ENCODE measurements around the gene C1QTNF3. TPM values are rescaled to one million over a fixed set of nuclear protein-coding genes. Genes with fewer than 3 reads are reported as not detected.
A peak's percentile ranks its signal among the peaks of the same experiment; 100 is the strongest.

C1QTNF3 gene
- total RNA-seq, 1 experiment from 2014 or later, result 2.5 TPM

- Histone ChIP-seq H3K27me3 (replicated peaks; ENCODE audit: control insufficient read depth, insufficient read depth, low read length) (no peaks in the 10 kb centered on the region), H3K36me3 (ENCODE audit: control insufficient read depth, insufficient read depth, low read length) (peaks cover 13% of the 10 kb centered on the region), H3K9me3 (no peaks in the 10 kb centered on the region), H3K4me1 (peaks cover 13% of the 10 kb centered on the region), H3K4me3 (ENCODE audit: low read depth, low read length) (no peak within 1 kb of the TSS)
- no TSS peak for BruUV-seq (replicated peaks)
- Mint-ChIP-seq H3K27me3 (ENCODE audit: insufficient read depth, unreplicated experiment) (no peaks in the 10 kb centered on the region), H3K4me1 (ENCODE audit: low read depth, unreplicated experiment) (no peaks in the 10 kb centered on the region), H3K36me3 (ENCODE audit: insufficient read depth, unreplicated experiment) (peaks cover 26% of the 10 kb centered on the region), H3K4me3 (ENCODE audit: unreplicated experiment) (no peak within 1 kb of the TSS), H3K9me3 (ENCODE audit: unreplicated experiment) (no peaks in the 10 kb centered on the region), H3K27ac (ENCODE audit: unreplicated experiment) (no peak within 1 kb of the TSS)
- CTCF ChIA-PET, result interaction anchor here (1.3 kb wide), 1 partner anchor 15 kb away, joined by 4 read pairs; no protein-coding TSS in a partner anchor
- TF ChIP-seq CTCF (IDR thresholded peaks at IDR 0.05; ENCODE audit: insufficient read depth in 1 of 2, low read depth in 1 of 2, low read length in 1 of 2, severe bottlenecking in 1 of 2, unreplicated experiment in 1 of 2), result no peak
- intact Hi-C loops (cut with micrococcal nuclease; ENCODE audit: unreplicated experiment), result no loop called here
- POLR2A ChIA-PET, result no interaction called here
- DNase-seq, result peak; percentile 51
Measured at GRCh38 chr5:33984671-33985124, 58.3 kb downstream of the C1QTNF3 start, which contains the start of gene SLC45A2. SLC45A2 (minus strand) TSS chr5:33984693; CDS start chr5:33984583, 110 bp downstream.

GRCh38 chr5:33984178-33984577, 58.8 kb downstream of the C1QTNF3 start:
- DNase-seq, result no peak
- POLR2A ChIA-PET, result no interaction called here
- H3K27me3 Mint-ChIP-seq (ENCODE audit: insufficient read depth, unreplicated experiment), result no peaks in the 10 kb centered on the region
- H3K36me3 Mint-ChIP-seq (ENCODE audit: insufficient read depth, unreplicated experiment), result peaks cover 21% of the 10 kb centered on the region
- H3K4me1 Mint-ChIP-seq (ENCODE audit: low read depth, unreplicated experiment), result no peaks in the 10 kb centered on the region
- CTCF ChIA-PET, result interaction anchor here (1.3 kb wide), 1 partner anchor 14 kb away, joined by 4 read pairs; no protein-coding TSS in a partner anchor
- no peak overlapping the region for H3K4me3 Mint-ChIP-seq (ENCODE audit: unreplicated experiment)
- H3K9me3 ChIP-seq, result no peaks in the 10 kb centered on the region
- intact Hi-C loops (cut with micrococcal nuclease; ENCODE audit: unreplicated experiment), result no loop called here
- TF ChIP-seq CTCF (IDR thresholded peaks at IDR 0.05; ENCODE audit: insufficient read depth in 1 of 2, low read depth in 1 of 2, low read length in 1 of 2, severe bottlenecking in 1 of 2, unreplicated experiment in 1 of 2), result no peak
- H3K4me1 ChIP-seq, result peaks cover 13% of the 10 kb centered on the region
- no peaks in the 10 kb centered on the region for H3K9me3 Mint-ChIP-seq (ENCODE audit: unreplicated experiment)
- H3K27me3 ChIP-seq (replicated peaks; ENCODE audit: control insufficient read depth, insufficient read depth, low read length), result no peaks in the 10 kb centered on the region
- no TSS peak for BruUV-seq (replicated peaks)
- no peak overlapping the region for H3K27ac Mint-ChIP-seq (ENCODE audit: unreplicated experiment)
- H3K36me3 ChIP-seq (ENCODE audit: control insufficient read depth, insufficient read depth, low read length), result peaks cover 12% of the 10 kb centered on the region
- no peak overlapping the region for H3K4me3 ChIP-seq (ENCODE audit: low read depth, low read length)

- no peaks in the 10 kb centered on the region for H3K4me1 Mint-ChIP-seq (ENCODE audit: low read depth, unreplicated experiment)
- no peaks in the 10 kb centered on the region for H3K27me3 Mint-ChIP-seq (ENCODE audit: insufficient read depth, unreplicated experiment)
- TF ChIP-seq CTCF (IDR thresholded peaks at IDR 0.05; ENCODE audit: insufficient read depth in 1 of 2, low read depth in 1 of 2, low read length in 1 of 2, severe bottlenecking in 1 of 2, unreplicated experiment in 1 of 2), result no peak
- no peaks in the 10 kb centered on the region for H3K36me3 Mint-ChIP-seq (ENCODE audit: insufficient read depth, unreplicated experiment)
- H3K4me3 Mint-ChIP-seq (ENCODE audit: unreplicated experiment), result no peak overlapping the region
- H3K9me3 ChIP-seq, result no peaks in the 10 kb centered on the region
- intact Hi-C loops (cut with micrococcal nuclease; ENCODE audit: unreplicated experiment), result no loop called here
- H3K27ac Mint-ChIP-seq (ENCODE audit: unreplicated experiment), result no peak overlapping the region
- H3K4me1 ChIP-seq, result peaks cover 13% of the 10 kb centered on the region
- H3K27me3 ChIP-seq (replicated peaks; ENCODE audit: control insufficient read depth, insufficient read depth, low read length), result no peaks in the 10 kb centered on the region
- no peak for DNase-seq
- POLR2A ChIA-PET, result no interaction called here
- CTCF ChIA-PET, result no interaction called here
- BruUV-seq (replicated peaks), result no TSS peak
- H3K36me3 ChIP-seq (ENCODE audit: control insufficient read depth, insufficient read depth, low read length), result peaks cover 3% of the 10 kb centered on the region
- no peak overlapping the region for H3K4me3 ChIP-seq (ENCODE audit: low read depth, low read length)
- no peaks in the 10 kb centered on the region for H3K9me3 Mint-ChIP-seq (ENCODE audit: unreplicated experiment)
Measured at GRCh38 chr5:33981408-33982162, 61.4 kb downstream of the C1QTNF3 start.

Measured in Caco-2 (cell line).